ENCODE data around the gene RYR1. TPM values are rescaled to one million over a fixed set of nuclear protein-coding genes. Genes with fewer than 3 reads are reported as not detected.

The RYR1 gene
- total and polyA plus RNA-seq, 10 of the 15 experiments (the other 5 are each of a cell fraction or from before 2014, with no cell fraction given), result under 0.01 to 0.32 (median 0.07) TPM; not detected in 1

- no peaks in the 10 kb centered on the region for H4K20me1 ChIP-seq (ENCODE audit: control insufficient read depth, insufficient read depth)
- peak overlapping the region; percentile 72 for H3K4me3 ChIP-seq
- ChIA-PET SMC1A (ENCODE audit: uncharacterized antibody, unreplicated experiment) (interaction anchor here (0.9 to 7.0 kb wide), 7 partner anchors 13 to 91 kb away, joined by 3 to 85 read pairs (median 3); partner anchors contain the start of genes ACTN4, EIF3K and MAP4K1), CTCF (interaction anchor here (0.6 to 7.2 kb wide), 12 partner anchors 12 to 599 kb away, joined by 3 to 67 read pairs (median 4); partner anchors contain the start of genes EIF3K, MAP4K1, MRPS12 and SARS2), RAD21 (ENCODE audit: unreplicated experiment) (interaction anchor here (0.7 to 11.1 kb wide), 16 partner anchors 9 to 374 kb away, joined by 3 to 135 read pairs (median 5); partner anchors contain the start of genes EIF3K, FAM98C, MAP4K1 and MRPS12), POLR2A (interaction anchor here (0.7 to 12.2 kb wide), 8 partner anchors 9 to 78 kb away, joined by 3 to 135 read pairs (median 6); partner anchors contain the start of genes EIF3K and MAP4K1)
- in situ Hi-C loops (cut with MboI), result no loop called here
- peak overlapping the region; percentile 89 for H3K27ac ChIP-seq (ENCODE audit: control insufficient read depth, insufficient read depth)
- no peaks in the 10 kb centered on the region for H3K9me3 ChIP-seq (replicated peaks; ENCODE audit: control insufficient read depth, insufficient read depth, low read length)
- no peaks in the 10 kb centered on the region for H3K79me2 ChIP-seq (ENCODE audit: control insufficient read depth, insufficient read depth, low read length)
- no TSS peak for BruUV-seq (replicated peaks)
- H3K27me3 ChIP-seq (replicated peaks in 1 of 2; ENCODE audit: control insufficient read depth in 2 of 2, insufficient read depth in 2 of 2, low read length in 1 of 2), result no peaks in the 10 kb centered on the region
- H3K9ac ChIP-seq (ENCODE audit: control insufficient read depth, insufficient read depth, low read length), result peak overlapping the region; percentile 54; the same call in 1 of the 2 replicates
- peak overlapping the region; percentile 95 for H3K4me2 ChIP-seq (ENCODE audit: control insufficient read depth, insufficient read depth)
- FAIRE-seq (peak; percentile 68), DNase-seq (ENCODE audit: low read depth, low spot score) (peak; percentile 54), ATAC-seq (peak; percentile 52)
- intact Hi-C loops (cut with micrococcal nuclease; ENCODE audit: unreplicated experiment), result loop anchor here (1.0 to 2.0 kb wide), 2 partner anchors 62 to 80 kb away; no protein-coding TSS in a partner anchor
- peak overlapping the region; percentile 77 for H2AFZ ChIP-seq (ENCODE audit: control insufficient read depth, low read depth, low read length)
- 13% methylated on average over 7 of the region's 7 CpGs for WGBS (ENCODE audit: insufficient coverage, insufficient replicate concordance, low lambda C conversion rate, missing lambda C conversion rate)
- no peaks in the 10 kb centered on the region for H3K36me3 ChIP-seq (ENCODE audit: control insufficient read depth in 2 of 2, insufficient read depth in 2 of 2, low read length in 1 of 2)
- H3K4me1 ChIP-seq (ENCODE audit: control insufficient read depth, insufficient read depth, low read length), result peaks cover 59% of the 10 kb centered on the region
- TF ChIP-seq REST (IDR thresholded peaks at IDR 0.05; ENCODE audit: low read depth, low read length) (no peak), RAD21 (IDR thresholded peaks at IDR 0.05; ENCODE audit: insufficient read depth, low read depth, low read length) (peak; percentile 66), CHD2 (IDR thresholded peaks at IDR 0.05; ENCODE audit: borderline replicate concordance, low read depth, low read length) (no peak), BRCA1 (IDR thresholded peaks at IDR 0.05; ENCODE audit: low read depth, low read length) (no peak), SIN3A (IDR thresholded peaks at IDR 0.05; ENCODE audit: low read depth, low read length) (no peak), USF1 (IDR thresholded peaks at IDR 0.05; ENCODE audit: borderline replicate concordance, extremely low read length, insufficient read depth, low read depth, low read length) (no peak), ELK1 (IDR thresholded peaks at IDR 0.05; ENCODE audit: low read depth, low read length) (no peak), SMAD5 (IDR thresholded peaks at IDR 0.05; ENCODE audit: low read depth) (no peak), SMC3 (IDR thresholded peaks at IDR 0.05; ENCODE audit: borderline replicate concordance, low read length) (peak; percentile 51; the same call in 1 of the 2 replicates), CBFB (IDR thresholded peaks at IDR 0.05; ENCODE audit: low read depth) (no peak), MEF2A (IDR thresholded peaks at IDR 0.05; ENCODE audit: insufficient read depth, low read depth, low read length) (no peak), TCF3 (IDR thresholded peaks at IDR 0.05; ENCODE audit: borderline replicate concordance, insufficient read depth, low read depth, low read length) (peak; percentile 93; the same call in 1 of the 2 replicates), RCOR1 (conservative IDR thresholded peaks at IDR 0.05; ENCODE audit: low read depth, low read length) (no peak), TCF12 (IDR thresholded peaks at IDR 0.05; ENCODE audit: low read depth, low read length) (peak; percentile 97)
Measured at GRCh38 chr19:38556521-38557174, 123.2 kb downstream of the RYR1 start.
